HCT116 (cell line): ENCODE measurements around the gene C1orf115. TPM values are rescaled to one million over a fixed set of nuclear protein-coding genes. Genes with fewer than 3 reads are reported as not detected.

Source experiments
- ATAC-seq: fragments of 200-7000 bp; cut with Tn5 transposase; 2 replicates; pipeline ENCODE4 v1.9.1; 2020; ENCODE audit warnings: mild to moderate bottlenecking, moderate library complexity
- BruUV-seq: library from RNA; stranded (reverse); fragments of 400-500 nt; replicated peaks from 2 replicates; lab custom pipeline; 2021; lab: Mats Ljungman, UMichigan
- CTCF ChIA-PET: fragments of 300-600 bp; sonication (Branson Sonifier 250); formaldehyde crosslinking; loops from one replicate; lab custom pipeline; 2021; ENCODE audit warnings: antibody characterized with exemption; lab: Charles Lee
- POLR2A ChIA-PET: fragments of 300-600, 350-600 bp; sonication (Branson Sonifier 250); formaldehyde crosslinking; loops from one replicate; lab custom pipeline; 2021; ENCODE audit warnings: antibody characterized with exemption; lab: Charles Lee
- RAD21 ChIA-PET, 2 experiments: fragments of 300-600 bp; sonication (Branson Sonifier 250); formaldehyde crosslinking; loops; one replicate each; lab custom pipeline; 2023; ENCODE audit warnings: low total read pairs in 2 of 2; ENCODE audit not compliant: uncharacterized antibody in 2 of 2, unreplicated experiment in 2 of 2, low non-redundant PET in 1 of 2; lab: Charles Lee
- DNase-seq: peaks from one replicate; pipeline ENCODE4 v3.0.0-alpha.2; 2010; ENCODE audit warnings: low read depth, low spot score
- H2AFZ ChIP-seq: fragments of 200-600 bp; shearing (Covaris generic), sonication (generic); 2 replicates; pipeline ENCODE4 v1.6.1; 2017; ENCODE audit warnings: low read depth, mixed run types, mixed read lengths, antibody characterized with exemption, low read length; ENCODE audit not compliant: poor library complexity, severe bottlenecking
- H3K27ac ChIP-seq: 2 replicates; pipeline ENCODE4 v1.5.1; 2012; ENCODE audit warnings: low read depth, low read length
- H3K27me3 ChIP-seq: fragments of 200-600 bp; sonication (generic); 2 replicates; pipeline ENCODE4 v1.6.1; 2016; ENCODE audit warnings: mixed run types, low read length, mixed read lengths; ENCODE audit not compliant: insufficient read depth
- H3K36me3 ChIP-seq, 2 experiments: fragments of 200-500 bp in 1 of 2; fragments of 200-600 bp in 1 of 2; sonication (Bioruptor generic) in 1 of 2; sonication (generic) in 1 of 2; 2 replicates each; pipeline versions ENCODE4 v1.5.1 to v1.6.1; 2014 to 2016; ENCODE audit warnings: low read length in 2 of 2, inconsistent platforms in 1 of 2, mixed read lengths in 1 of 2, mixed run types in 1 of 2; ENCODE audit not compliant: insufficient read depth in 2 of 2, control insufficient read depth in 1 of 2
- H3K4me1 ChIP-seq, 2 experiments: fragments of 200-600 bp in 1 of 2; sonication (generic) in 1 of 2; 2 replicates each; pipeline versions ENCODE4 v1.5.1 to v1.6.1; 2012 to 2017; ENCODE audit warnings: low read length in 2 of 2, inconsistent platforms in 1 of 2, mild to moderate bottlenecking in 1 of 2, mixed read lengths in 1 of 2, mixed run types in 1 of 2, moderate library complexity in 1 of 2; ENCODE audit not compliant: insufficient read depth in 2 of 2, control insufficient read depth in 1 of 2
- H3K4me2 ChIP-seq: fragments of 200-600 bp; sonication (generic); 2 replicates; pipeline ENCODE4 v1.6.1; 2017; ENCODE audit warnings: mixed run types, low read length, mixed read lengths
- H3K4me3 ChIP-seq, 2 experiments: fragments of 200-600 bp in 1 of 2; sonication (generic) in 1 of 2; replicated peaks in 1 of 2; 2 replicates each; pipeline ENCODE4 v1.5.1; 2011 to 2016; ENCODE audit warnings: low read length in 2 of 2, control low read depth in 1 of 2, low read depth in 1 of 2, mild to moderate bottlenecking in 1 of 2, mixed read lengths in 1 of 2, mixed run types in 1 of 2
- H3K79me2 ChIP-seq: fragments of 200-600 bp; sonication (generic); 2 replicates; pipeline ENCODE4 v1.6.1; 2017; ENCODE audit warnings: mild to moderate bottlenecking, mixed run types, low read length, moderate library complexity, mixed read lengths; ENCODE audit not compliant: insufficient read depth
- H3K9ac ChIP-seq: fragments of 200-600 bp; sonication (generic); 2 replicates; pipeline ENCODE4 v1.6.1; 2016; ENCODE audit warnings: low read length, mixed read lengths
- H3K9me2 ChIP-seq: fragments of 200-600 bp; sonication (generic), shearing (Covaris generic); 2 replicates; pipeline ENCODE4 v1.6.1; 2017; ENCODE audit warnings: mixed run types, mild to moderate bottlenecking, moderate library complexity; ENCODE audit not compliant: insufficient read depth
- H3K9me3 ChIP-seq, 2 experiments: fragments of 200-500 bp in 1 of 2; fragments of 200-600 bp in 1 of 2; sonication (Bioruptor generic) in 1 of 2; sonication (generic) in 1 of 2; 2 replicates each; pipeline ENCODE4 v1.6.1; 2014 to 2017; ENCODE audit warnings: low read length in 2 of 2, mixed read lengths in 2 of 2, inconsistent platforms in 1 of 2, low read depth in 1 of 2, mild to moderate bottlenecking in 1 of 2, mixed run types in 1 of 2, moderate library complexity in 1 of 2; ENCODE audit not compliant: control insufficient read depth in 1 of 2, insufficient read depth in 1 of 2
- H4K20me1 ChIP-seq: fragments of 200-600 bp; sonication (generic), shearing (Covaris generic); 2 replicates; pipeline ENCODE4 v1.6.1; 2017; ENCODE audit warnings: mixed run types, mild to moderate bottlenecking, moderate library complexity; ENCODE audit not compliant: insufficient read depth
- ELF1 ChIP-seq: IDR thresholded peaks from 2 replicates; pipeline ENCODE4 v1.6.1; 2012; ENCODE audit warnings: low read depth, borderline replicate concordance
- EZH2 ChIP-seq: fragments of 200-600 bp; sonication (generic); IDR thresholded peaks from 2 replicates; pipeline ENCODE4 v1.6.1; 2017; ENCODE audit warnings: antibody characterized with exemption, mixed run types
- SIN3A ChIP-seq: IDR thresholded peaks from 2 replicates; pipeline ENCODE4 v1.6.1; 2012; ENCODE audit warnings: low read depth
- SP1 ChIP-seq: IDR thresholded peaks from 2 replicates; pipeline ENCODE4 v1.6.1; 2012; ENCODE audit warnings: low read depth
- SRF ChIP-seq: IDR thresholded peaks from 2 replicates; pipeline ENCODE4 v1.6.1; 2012; ENCODE audit warnings: low read depth
- ZFX ChIP-seq: fragments of 450-650 bp; IDR thresholded peaks from 2 replicates; pipeline ENCODE4 v1.6.1; 2017
- intact Hi-C: fragments of 100-400 bp; cut with micrococcal nuclease; formaldehyde crosslinking; loops from 2 replicates; pipeline ENCODE4 v1.10.0; 2022
- total RNA-seq: library from RNA; stranded (reverse); gene quantifications from one replicate; pipeline ENCODE4 v1.2.1, GENCODE V29; 2021; ENCODE audit not compliant: unreplicated experiment
- TF ChIP-seq, protein P1 (sequence below), 3 experiments: fragments of 200-600 bp in 1 of 3; sonication (generic) in 1 of 3; IDR thresholded peaks in 2 of 3; conservative IDR thresholded peaks in 1 of 3; 2 replicates each; pipeline ENCODE4 v1.5.1; 2012 to 2017; ENCODE audit warnings: low read depth in 2 of 3, low read length in 2 of 3, antibody characterized with exemption in 1 of 3, borderline replicate concordance in 1 of 3, control low read depth in 1 of 3, mild to moderate bottlenecking in 1 of 3, mixed read lengths in 1 of 3, mixed run types in 1 of 3, moderate library complexity in 1 of 3; ENCODE audit not compliant: insufficient read depth in 1 of 3

The C1orf115 gene
- total RNA-seq, 1 experiment from 2014 or later, result 16.8 TPM

- no peak overlapping the region for H3K4me3 ChIP-seq
- no peak overlapping the region for H2AFZ ChIP-seq
- TF ChIP-seq SP1, result no peak
- TF ChIP-seq ZFX, result no peak
- TF ChIP-seq, protein P1, sequence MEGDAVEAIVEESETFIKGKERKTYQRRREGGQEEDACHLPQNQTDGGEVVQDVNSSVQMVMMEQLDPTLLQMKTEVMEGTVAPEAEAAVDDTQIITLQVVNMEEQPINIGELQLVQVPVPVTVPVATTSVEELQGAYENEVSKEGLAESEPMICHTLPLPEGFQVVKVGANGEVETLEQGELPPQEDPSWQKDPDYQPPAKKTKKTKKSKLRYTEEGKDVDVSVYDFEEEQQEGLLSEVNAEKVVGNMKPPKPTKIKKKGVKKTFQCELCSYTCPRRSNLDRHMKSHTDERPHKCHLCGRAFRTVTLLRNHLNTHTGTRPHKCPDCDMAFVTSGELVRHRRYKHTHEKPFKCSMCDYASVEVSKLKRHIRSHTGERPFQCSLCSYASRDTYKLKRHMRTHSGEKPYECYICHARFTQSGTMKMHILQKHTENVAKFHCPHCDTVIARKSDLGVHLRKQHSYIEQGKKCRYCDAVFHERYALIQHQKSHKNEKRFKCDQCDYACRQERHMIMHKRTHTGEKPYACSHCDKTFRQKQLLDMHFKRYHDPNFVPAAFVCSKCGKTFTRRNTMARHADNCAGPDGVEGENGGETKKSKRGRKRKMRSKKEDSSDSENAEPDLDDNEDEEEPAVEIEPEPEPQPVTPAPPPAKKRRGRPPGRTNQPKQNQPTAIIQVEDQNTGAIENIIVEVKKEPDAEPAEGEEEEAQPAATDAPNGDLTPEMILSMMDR (IDR thresholded peaks at IDR 0.05 in 2 of 3, conservative IDR thresholded peaks at IDR 0.05 in 1 of 3; ENCODE audit: borderline replicate concordance in 1 of 3, insufficient read depth in 1 of 3, low read depth in 2 of 3, low read length in 2 of 3), result no peak
- no peak for TF ChIP-seq ELF1
- no peak for TF ChIP-seq EZH2
- H3K9me2 ChIP-seq, result no peaks in the 10 kb centered on the region
- DNase-seq (no peak), ATAC-seq (no peak)
- H3K4me2 ChIP-seq, result peak overlapping the region; percentile 82; the same call in 1 of the 2 replicates
- no TSS peak for BruUV-seq
- ChIA-PET RAD21 (no interaction called here), POLR2A (interaction anchor here (2.1 kb wide), 1 partner anchor 16 kb away, joined by 10 read pairs; the partner anchor contains the start of gene MTARC2), CTCF (interaction anchor here (1.8 kb wide), 1 partner anchor 41 kb away, joined by 10 read pairs; the partner anchor contains the start of gene C1orf115)
- intact Hi-C loops, result no loop called here
- H3K27ac ChIP-seq, result no peak overlapping the region
- H3K4me1 ChIP-seq, result peaks cover 11 to 27% of the 10 kb centered on the region in 2 experiments
- H4K20me1 ChIP-seq, result no peaks in the 10 kb centered on the region
- no peaks in the 10 kb centered on the region for H3K9me3 ChIP-seq
- no peak overlapping the region for H3K9ac ChIP-seq
- no peaks in the 10 kb centered on the region for H3K27me3 ChIP-seq
- no peaks in the 10 kb centered on the region for H3K36me3 ChIP-seq
- no peaks in the 10 kb centered on the region for H3K79me2 ChIP-seq
These were observed 42.0 kb downstream of the C1orf115 start for GRCh38 chr1:220732137-220732536.

GRCh38 chr1:220732621-220733020, 42.5 kb downstream of the C1orf115 start:
- Histone ChIP-seq H3K4me3 (peak overlapping the region; percentile 6 to 35; a peak in 3 of 4 replicates), H3K9me2 (no peaks in the 10 kb centered on the region), H3K27me3 (no peaks in the 10 kb centered on the region), H3K27ac (peak overlapping the region; percentile 35), H3K9ac (peak overlapping the region; percentile 30)
- TSS peak; percentile 97 for BruUV-seq
- POLR2A ChIA-PET, result interaction anchor here (0.7 to 2.1 kb wide), 4 partner anchors 9 to 435 kb away, joined by 3 to 10 read pairs (median 3); partner anchors contain the start of gene MTARC2
- TF ChIP-seq SIN3A (no peak), SRF (0 out of 2 replicates have a peak, but pooled peaks have one; percentile 44)
- TF ChIP-seq, all 23 proteins: peak for 1
- intact Hi-C loops, result loop anchor here (1.0 kb wide), 4 partner anchors 42 to 451 kb away; partner anchors contain the start of gene C1orf115
- H3K36me3 ChIP-seq, result no peaks in the 10 kb centered on the region
- no peaks in the 10 kb centered on the region for H3K79me2 ChIP-seq
- DNase-seq (no peak), ATAC-seq (peak; percentile 51)
- H3K9me3 ChIP-seq, result no peaks in the 10 kb centered on the region
- no peaks in the 10 kb centered on the region for H4K20me1 ChIP-seq
- peaks cover 11 to 27% of the 10 kb centered on the region in 2 experiments for H3K4me1 ChIP-seq
- ChIA-PET CTCF (interaction anchor here (0.6 to 3.0 kb wide), 29 partner anchors 9 to 1562 kb away, joined by 3 to 31 read pairs (median 4); partner anchors contain the start of genes C1orf115 and MTARC2), RAD21 (interaction anchor here in 1 of 2 experiments (0.6 to 1.3 kb wide), 3 partner anchors 24 to 44 kb away, joined by 3 to 4 read pairs (median 3); no protein-coding TSS in a partner anchor)
- peak overlapping the region; percentile 82 for H3K4me2 ChIP-seq
- peak overlapping the region; percentile 100 for H2AFZ ChIP-seq
